ENCODE data around the gene CD44.

Gene CD44

GRCh38 chr11:35261197-35261596, 122.2 kb downstream of the CD44 start:
- Histone ChIP-seq H3K9ac (ENCODE audit: low read length in 5 of 5) (no peak overlapping the region), H3K4me3 (ENCODE audit: low read depth in 1 of 5, low read length in 5 of 5) (no peak overlapping the region), H3K27ac (ENCODE audit: low read depth, low read length) (no peak overlapping the region), H3K9me3 (ENCODE audit: control insufficient read depth in 5 of 5, low read length in 5 of 5) (no peaks in the 10 kb centered on the region), H3K27me3 (ENCODE audit: control insufficient read depth in 5 of 5, insufficient read depth in 4 of 5, low read length in 5 of 5) (no peaks in the 10 kb centered on the region), H3K36me3 (ENCODE audit: control insufficient read depth in 5 of 5, insufficient read depth in 5 of 5, low read length in 5 of 5) (no peaks in the 10 kb centered on the region), H3K4me1 (ENCODE audit: control insufficient read depth in 5 of 5, insufficient read depth in 5 of 5, low read length in 5 of 5) (no peaks in the 10 kb centered on the region)

DNA sequence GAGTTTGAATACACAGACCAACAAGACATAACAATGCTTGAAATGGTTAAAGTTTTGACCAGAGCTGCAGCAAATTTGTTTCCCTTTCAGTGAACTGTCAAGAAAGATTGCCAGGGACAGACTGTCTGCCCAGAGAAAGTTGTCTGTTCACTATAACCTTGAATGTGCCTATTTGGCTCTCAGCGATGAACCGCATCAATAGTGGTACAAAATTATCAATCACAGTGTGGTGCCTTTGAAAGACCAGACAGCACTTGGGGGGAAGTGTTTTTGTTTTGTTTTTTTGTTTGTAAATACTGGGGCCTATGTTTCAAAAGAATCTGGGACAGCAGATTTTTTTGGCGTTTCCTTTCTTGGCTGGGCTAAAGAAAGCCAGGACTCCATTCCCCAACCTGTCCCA, 123.1 kb downstream of the CD44 start:
- no peak overlapping the region for H3K9ac ChIP-seq (ENCODE audit: low read length in 5 of 5)
- H3K9me3 ChIP-seq (ENCODE audit: control insufficient read depth in 5 of 5, low read length in 5 of 5) = no peaks in the 10 kb centered on the region
- H3K27ac ChIP-seq (ENCODE audit: low read depth, low read length) = no peak overlapping the region
- no peaks in the 10 kb centered on the region for H3K36me3 ChIP-seq (ENCODE audit: control insufficient read depth in 5 of 5, insufficient read depth in 5 of 5, low read length in 5 of 5)
- no peaks in the 10 kb centered on the region for H3K27me3 ChIP-seq (ENCODE audit: control insufficient read depth in 5 of 5, insufficient read depth in 4 of 5, low read length in 5 of 5)
- no peak overlapping the region for H3K4me3 ChIP-seq (ENCODE audit: low read depth in 1 of 5, low read length in 5 of 5)
- H3K4me1 ChIP-seq (ENCODE audit: control insufficient read depth in 5 of 5, insufficient read depth in 5 of 5, low read length in 5 of 5) = no peaks in the 10 kb centered on the region

DNA sequence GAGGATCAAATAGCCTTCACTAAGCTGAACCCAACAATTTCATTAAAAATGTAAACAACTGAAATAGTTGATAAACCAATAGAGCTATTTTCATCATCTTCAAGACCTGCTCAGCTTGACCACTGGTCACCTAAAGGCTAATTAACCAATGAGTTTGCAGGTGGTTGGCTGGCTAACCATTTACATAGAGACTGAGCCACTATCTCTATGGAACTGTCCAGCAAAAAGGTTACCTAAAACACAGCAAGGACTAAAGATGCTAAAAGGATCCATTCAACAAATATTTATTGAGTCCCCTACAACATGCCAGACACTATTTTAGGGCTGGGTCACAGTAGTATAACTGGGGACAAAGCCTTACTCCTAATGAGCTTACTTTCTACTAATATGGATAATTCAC, 123.8 kb downstream of the CD44 start:
- Histone ChIP-seq H3K27ac (ENCODE audit: low read depth, low read length) (no peak overlapping the region), H3K9ac (ENCODE audit: low read length in 5 of 5) (no peak overlapping the region), H3K27me3 (ENCODE audit: control insufficient read depth in 5 of 5, insufficient read depth in 4 of 5, low read length in 5 of 5) (no peaks in the 10 kb centered on the region), H3K36me3 (ENCODE audit: control insufficient read depth in 5 of 5, insufficient read depth in 5 of 5, low read length in 5 of 5) (no peaks in the 10 kb centered on the region), H3K4me3 (ENCODE audit: low read depth in 1 of 5, low read length in 5 of 5) (no peak overlapping the region), H3K4me1 (ENCODE audit: control insufficient read depth in 5 of 5, insufficient read depth in 5 of 5, low read length in 5 of 5) (no peaks in the 10 kb centered on the region), H3K9me3 (ENCODE audit: control insufficient read depth in 5 of 5, low read length in 5 of 5) (no peaks in the 10 kb centered on the region)

DNA sequence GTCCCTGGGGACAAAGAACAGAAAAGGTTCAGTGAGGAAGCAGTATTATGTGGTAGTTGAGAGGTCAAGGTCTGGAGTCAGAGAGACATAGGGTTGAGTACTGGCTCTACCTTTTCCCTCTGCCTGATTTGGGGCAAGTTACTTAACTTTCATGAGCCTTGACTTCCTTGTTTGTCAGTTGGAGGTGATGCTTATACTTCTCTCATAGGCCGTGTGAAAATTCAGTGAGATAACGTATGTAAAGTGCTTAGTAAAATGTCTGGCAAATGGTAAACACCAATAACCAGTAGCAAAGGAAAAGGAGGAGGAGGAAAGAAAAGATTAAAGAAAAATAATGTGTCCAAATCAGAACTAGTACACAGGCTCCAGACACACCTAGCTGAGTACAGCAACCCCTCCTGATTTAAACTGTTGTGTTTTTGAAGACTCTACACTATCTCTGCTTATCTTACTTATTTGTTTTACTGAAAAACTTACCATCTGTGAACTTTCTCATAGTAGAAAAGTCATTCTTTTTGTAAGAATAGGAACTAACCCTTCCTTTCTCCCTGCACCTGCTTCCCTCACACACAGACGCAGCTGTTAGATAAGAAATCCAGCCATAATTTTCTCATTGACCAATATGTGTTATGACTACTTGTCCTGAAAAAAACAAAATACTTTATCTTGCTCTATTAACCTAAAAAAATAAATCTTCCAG, 126.9 kb downstream of the CD44 start:
- Histone ChIP-seq H3K4me3 (ENCODE audit: low read depth in 1 of 5, low read length in 5 of 5) (no peak overlapping the region), H3K9me3 (ENCODE audit: control insufficient read depth in 5 of 5, low read length in 5 of 5) (no peaks in the 10 kb centered on the region), H3K36me3 (ENCODE audit: control insufficient read depth in 5 of 5, insufficient read depth in 5 of 5, low read length in 5 of 5) (no peaks in the 10 kb centered on the region), H3K9ac (ENCODE audit: low read length in 5 of 5) (no peak overlapping the region), H3K27ac (ENCODE audit: low read depth, low read length) (no peak overlapping the region), H3K27me3 (ENCODE audit: control insufficient read depth in 5 of 5, insufficient read depth in 4 of 5, low read length in 5 of 5) (no peaks in the 10 kb centered on the region), H3K4me1 (ENCODE audit: control insufficient read depth in 5 of 5, insufficient read depth in 5 of 5, low read length in 5 of 5) (no peaks in the 10 kb centered on the region)

DNA sequence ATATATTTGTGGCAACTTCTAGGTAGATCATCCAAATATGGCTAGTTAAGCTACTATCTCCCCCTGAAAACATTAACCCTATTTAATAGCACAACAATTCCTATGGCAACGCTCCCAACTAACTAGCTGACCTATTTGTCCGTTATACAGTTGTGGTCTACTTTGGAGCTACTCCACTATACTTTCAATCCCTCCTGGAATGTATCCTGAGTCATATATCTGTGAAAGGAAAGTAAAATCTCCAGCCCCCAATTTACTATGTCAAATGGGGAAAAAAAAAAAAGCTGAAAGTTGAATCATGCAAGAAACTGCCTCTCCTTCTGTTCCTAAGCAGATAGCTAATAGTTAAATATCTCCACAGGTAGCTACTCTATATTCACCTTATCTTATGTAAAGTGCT, 128.5 kb downstream of the CD44 start:
- no peaks in the 10 kb centered on the region for H3K36me3 ChIP-seq (ENCODE audit: control insufficient read depth in 5 of 5, insufficient read depth in 5 of 5, low read length in 5 of 5)
- no peak overlapping the region for H3K9ac ChIP-seq (ENCODE audit: low read length in 5 of 5)
- no peaks in the 10 kb centered on the region for H3K4me1 ChIP-seq (ENCODE audit: control insufficient read depth in 5 of 5, insufficient read depth in 5 of 5, low read length in 5 of 5)
- no peaks in the 10 kb centered on the region for H3K27me3 ChIP-seq (ENCODE audit: control insufficient read depth in 5 of 5, insufficient read depth in 4 of 5, low read length in 5 of 5)
- no peaks in the 10 kb centered on the region for H3K9me3 ChIP-seq (ENCODE audit: control insufficient read depth in 5 of 5, low read length in 5 of 5)
- H3K27ac ChIP-seq (ENCODE audit: low read depth, low read length) = no peak overlapping the region
- H3K4me3 ChIP-seq (ENCODE audit: low read depth in 1 of 5, low read length in 5 of 5) = no peak overlapping the region

DNA sequence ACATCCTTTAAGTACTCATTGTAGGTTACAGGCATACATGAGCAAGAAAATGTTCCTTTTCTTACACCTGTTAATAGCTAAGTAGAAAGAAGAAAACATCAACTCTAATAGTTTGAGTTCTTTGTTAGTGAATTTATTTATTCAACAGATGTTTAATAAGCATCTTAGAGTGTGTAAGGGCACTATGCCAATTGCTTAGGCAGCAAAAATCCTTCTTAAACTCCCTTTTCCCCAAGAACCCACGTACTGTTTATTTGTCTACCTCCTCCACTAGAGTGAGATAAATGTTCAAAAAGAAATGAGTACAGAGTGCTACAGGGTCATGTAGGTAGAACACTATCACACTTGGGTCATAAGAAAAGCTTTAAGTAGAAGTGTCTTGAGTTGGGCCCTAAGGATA, 131.4 kb downstream of the CD44 start:
- Histone ChIP-seq H3K9me3 (ENCODE audit: control insufficient read depth in 5 of 5, low read length in 5 of 5) (no peaks in the 10 kb centered on the region), H3K4me3 (ENCODE audit: low read depth in 1 of 5, low read length in 5 of 5) (no peak overlapping the region), H3K9ac (ENCODE audit: low read length in 5 of 5) (no peak overlapping the region), H3K27me3 (ENCODE audit: control insufficient read depth in 5 of 5, insufficient read depth in 4 of 5, low read length in 5 of 5) (no peaks in the 10 kb centered on the region), H3K4me1 (ENCODE audit: control insufficient read depth in 5 of 5, insufficient read depth in 5 of 5, low read length in 5 of 5) (peaks cover 0 to 4% (median 4%) of the 10 kb centered on the region in 5 donors), H3K36me3 (ENCODE audit: control insufficient read depth in 5 of 5, insufficient read depth in 5 of 5, low read length in 5 of 5) (no peaks in the 10 kb centered on the region), H3K27ac (ENCODE audit: low read depth, low read length) (no peak overlapping the region)

- no peaks in the 10 kb centered on the region for H3K9me3 ChIP-seq (ENCODE audit: control insufficient read depth in 5 of 5, low read length in 5 of 5)
- H3K4me3 ChIP-seq (ENCODE audit: low read depth in 1 of 5, low read length in 5 of 5) = no peak overlapping the region
- no peaks in the 10 kb centered on the region for H3K27me3 ChIP-seq (ENCODE audit: control insufficient read depth in 5 of 5, insufficient read depth in 4 of 5, low read length in 5 of 5)
- no peak overlapping the region for H3K27ac ChIP-seq (ENCODE audit: low read depth, low read length)
- no peaks in the 10 kb centered on the region for H3K36me3 ChIP-seq (ENCODE audit: control insufficient read depth in 5 of 5, insufficient read depth in 5 of 5, low read length in 5 of 5)
- no peak overlapping the region for H3K9ac ChIP-seq (ENCODE audit: low read length in 5 of 5)
- peaks cover 0 to 10% (median 8%) of the 10 kb centered on the region in 5 donors for H3K4me1 ChIP-seq (ENCODE audit: control insufficient read depth in 5 of 5, insufficient read depth in 5 of 5, low read length in 5 of 5)
Measured at GRCh38 chr11:35271031-35271430, 132.1 kb downstream of the CD44 start.

DNA sequence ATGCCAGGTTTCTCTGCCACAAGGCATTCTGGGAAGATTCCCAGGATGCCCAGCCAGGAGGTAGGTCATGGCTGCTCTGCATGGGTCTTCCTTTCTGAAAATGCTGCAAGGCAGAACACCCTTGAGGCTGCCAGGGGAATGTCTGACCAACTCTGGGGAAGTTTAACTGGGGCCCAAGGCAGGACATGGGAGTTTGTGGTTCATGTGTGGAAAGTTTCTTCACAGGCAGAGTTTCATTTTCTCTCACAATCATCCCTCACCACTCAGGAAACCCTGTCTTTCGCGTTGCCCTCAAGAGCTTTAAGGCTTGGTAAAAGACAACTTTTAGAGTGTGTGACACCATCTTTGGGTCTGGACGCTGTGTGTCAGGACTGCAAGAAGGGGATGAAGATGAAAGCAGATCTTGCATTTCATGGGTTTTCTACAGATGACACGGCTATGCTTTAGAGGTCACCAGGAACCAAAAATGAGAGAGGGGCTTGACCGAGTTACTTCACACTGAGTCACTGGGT, 133.5 kb downstream of the CD44 start:
- H3K27me3 ChIP-seq (ENCODE audit: control insufficient read depth in 5 of 5, insufficient read depth in 4 of 5, low read length in 5 of 5) = no peaks in the 10 kb centered on the region
- H3K4me3 ChIP-seq (ENCODE audit: low read depth in 1 of 5, low read length in 5 of 5) = no peak overlapping the region
- no peaks in the 10 kb centered on the region for H3K9me3 ChIP-seq (ENCODE audit: control insufficient read depth in 5 of 5, low read length in 5 of 5)
- H3K36me3 ChIP-seq (ENCODE audit: control insufficient read depth in 5 of 5, insufficient read depth in 5 of 5, low read length in 5 of 5) = no peaks in the 10 kb centered on the region
- peaks cover 0 to 11% (median 8%) of the 10 kb centered on the region in 5 donors for H3K4me1 ChIP-seq (ENCODE audit: control insufficient read depth in 5 of 5, insufficient read depth in 5 of 5, low read length in 5 of 5)
- no peak overlapping the region for H3K27ac ChIP-seq (ENCODE audit: low read depth, low read length)
- H3K9ac ChIP-seq (ENCODE audit: low read length in 5 of 5) = no peak overlapping the region

- Histone ChIP-seq H3K4me1 (ENCODE audit: control insufficient read depth in 5 of 5, insufficient read depth in 5 of 5, low read length in 5 of 5) (peaks cover 0 to 11% (median 8%) of the 10 kb centered on the region in 5 donors), H3K27me3 (ENCODE audit: control insufficient read depth in 5 of 5, insufficient read depth in 4 of 5, low read length in 5 of 5) (no peaks in the 10 kb centered on the region), H3K27ac (ENCODE audit: low read depth, low read length) (no peak overlapping the region), H3K4me3 (ENCODE audit: low read depth in 1 of 5, low read length in 5 of 5) (no peak overlapping the region), H3K36me3 (ENCODE audit: control insufficient read depth in 5 of 5, insufficient read depth in 5 of 5, low read length in 5 of 5) (no peaks in the 10 kb centered on the region), H3K9ac (ENCODE audit: low read length in 5 of 5) (no peak overlapping the region), H3K9me3 (ENCODE audit: control insufficient read depth in 5 of 5, low read length in 5 of 5) (no peaks in the 10 kb centered on the region)
Measured at GRCh38 chr11:35274909-35275785, 136.2 kb downstream of the CD44 start.

DNA sequence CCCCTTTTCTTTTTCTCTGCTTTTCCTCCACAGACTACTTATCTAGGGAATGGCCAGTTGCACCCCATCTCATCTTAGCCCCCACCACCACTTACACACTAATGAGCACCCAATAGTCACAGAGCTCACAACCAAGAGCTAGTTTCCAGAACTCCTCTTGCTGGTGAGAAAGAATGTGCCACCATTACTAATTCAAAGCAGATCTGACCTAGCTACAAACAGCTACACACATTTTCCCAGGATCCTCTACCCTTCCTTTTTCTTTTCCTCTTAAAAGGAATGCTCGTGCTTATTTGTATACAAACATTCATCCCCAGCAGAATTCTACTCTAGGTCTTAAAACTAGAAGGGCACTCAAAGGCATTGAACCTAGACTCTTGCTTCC, 136.8 kb downstream of the CD44 start:
- no peaks in the 10 kb centered on the region for H3K9me3 ChIP-seq (ENCODE audit: control insufficient read depth in 5 of 5, low read length in 5 of 5)
- peaks cover 0 to 13% (median 11%) of the 10 kb centered on the region in 5 donors for H3K4me1 ChIP-seq (ENCODE audit: control insufficient read depth in 5 of 5, insufficient read depth in 5 of 5, low read length in 5 of 5)
- H3K4me3 ChIP-seq (ENCODE audit: low read depth in 1 of 5, low read length in 5 of 5) = no peak overlapping the region
- no peaks in the 10 kb centered on the region for H3K27me3 ChIP-seq (ENCODE audit: control insufficient read depth in 5 of 5, insufficient read depth in 4 of 5, low read length in 5 of 5)
- no peak overlapping the region for H3K27ac ChIP-seq (ENCODE audit: low read depth, low read length)
- H3K36me3 ChIP-seq (ENCODE audit: control insufficient read depth in 5 of 5, insufficient read depth in 5 of 5, low read length in 5 of 5) = no peaks in the 10 kb centered on the region
- no peak overlapping the region for H3K9ac ChIP-seq (ENCODE audit: low read length in 5 of 5)

All from subcutaneous abdominal adipose tissue (tissue), 5 donors.